Neural crest cell (in vitro differentiated cells): ENCODE measurements around the gene RNU5B-1. TPM values are rescaled to one million over a fixed set of nuclear protein-coding genes. Genes with fewer than 3 reads are reported as not detected.

Experiments
- DNase-seq: peaks from one replicate; pipeline ENCODE4 v3.0.0; 2021; ENCODE audit warnings: low read depth, mixed read lengths, low spot score
- H3K27ac Mint-ChIP-seq: one replicate; pipeline ENCODE4 v1.8.0; 2021; ENCODE audit warnings: mild to moderate bottlenecking, mixed read lengths; ENCODE audit not compliant: unreplicated experiment
- H3K27me3 Mint-ChIP-seq: 2 replicates; pipeline ENCODE4 v1.8.0; 2021; ENCODE audit warnings: low read depth, mild to moderate bottlenecking, mixed read lengths
- H3K36me3 Mint-ChIP-seq: 2 replicates; pipeline ENCODE4 v1.8.0; 2021; ENCODE audit warnings: low read depth, mild to moderate bottlenecking, mixed read lengths
- H3K4me1 Mint-ChIP-seq: 2 replicates; pipeline ENCODE4 v1.8.0; 2021; ENCODE audit warnings: mixed read lengths
- H3K4me3 Mint-ChIP-seq: one replicate; pipeline ENCODE4 v1.8.0; 2021; ENCODE audit warnings: mild to moderate bottlenecking, mixed read lengths
- H3K9me3 Mint-ChIP-seq: 2 replicates; pipeline ENCODE4 v1.8.0; 2021; ENCODE audit warnings: mixed read lengths
- total RNA-seq: library from RNA; stranded (reverse); gene quantifications from 2 replicates; pipeline ENCODE4 v1.2.1, GENCODE V29; 2021
- TF ChIP-seq, protein P1 (sequence below): fragments of 200-600 bp; sonication (generic); conservative IDR thresholded peaks from 2 replicates; pipeline ENCODE4 v1.5.0; 2021; ENCODE audit warnings: antibody characterized with exemption, mild to moderate bottlenecking

Gene RNU5B-1
- total RNA-seq, 1 donor from 2014 or later = 17.2 TPM

GRCh38 chr15:65260968-65261367 is 43.5 kb upstream of the RNU5B-1 start:
- Mint-ChIP-seq H3K4me1 (peaks cover 2% of the 10 kb centered on the region), H3K4me3 (no peak overlapping the region), H3K27ac (peak overlapping the region; percentile 14), H3K9me3 (no peaks in the 10 kb centered on the region), H3K27me3 (no peaks in the 10 kb centered on the region), H3K36me3 (peaks cover 12% of the 10 kb centered on the region)
- DNase-seq = no peak
- TF ChIP-seq, protein P1, sequence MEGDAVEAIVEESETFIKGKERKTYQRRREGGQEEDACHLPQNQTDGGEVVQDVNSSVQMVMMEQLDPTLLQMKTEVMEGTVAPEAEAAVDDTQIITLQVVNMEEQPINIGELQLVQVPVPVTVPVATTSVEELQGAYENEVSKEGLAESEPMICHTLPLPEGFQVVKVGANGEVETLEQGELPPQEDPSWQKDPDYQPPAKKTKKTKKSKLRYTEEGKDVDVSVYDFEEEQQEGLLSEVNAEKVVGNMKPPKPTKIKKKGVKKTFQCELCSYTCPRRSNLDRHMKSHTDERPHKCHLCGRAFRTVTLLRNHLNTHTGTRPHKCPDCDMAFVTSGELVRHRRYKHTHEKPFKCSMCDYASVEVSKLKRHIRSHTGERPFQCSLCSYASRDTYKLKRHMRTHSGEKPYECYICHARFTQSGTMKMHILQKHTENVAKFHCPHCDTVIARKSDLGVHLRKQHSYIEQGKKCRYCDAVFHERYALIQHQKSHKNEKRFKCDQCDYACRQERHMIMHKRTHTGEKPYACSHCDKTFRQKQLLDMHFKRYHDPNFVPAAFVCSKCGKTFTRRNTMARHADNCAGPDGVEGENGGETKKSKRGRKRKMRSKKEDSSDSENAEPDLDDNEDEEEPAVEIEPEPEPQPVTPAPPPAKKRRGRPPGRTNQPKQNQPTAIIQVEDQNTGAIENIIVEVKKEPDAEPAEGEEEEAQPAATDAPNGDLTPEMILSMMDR = no peak

GRCh38 chr15:65263313-65263712 is 41.2 kb upstream of the RNU5B-1 start:
- Mint-ChIP-seq H3K36me3 (peaks cover 10% of the 10 kb centered on the region), H3K4me1 (no peaks in the 10 kb centered on the region), H3K9me3 (no peaks in the 10 kb centered on the region), H3K27me3 (no peaks in the 10 kb centered on the region), H3K27ac (no peak overlapping the region), H3K4me3 (no peak overlapping the region)
- TF ChIP-seq, protein P1 = no peak
- no peak for DNase-seq

GRCh38 chr15:65264863-65265430 is 39.5 kb upstream of the RNU5B-1 start:
- Mint-ChIP-seq H3K4me1 (no peaks in the 10 kb centered on the region), H3K27ac (no peak overlapping the region), H3K4me3 (no peak overlapping the region), H3K36me3 (peaks cover 10% of the 10 kb centered on the region), H3K27me3 (no peaks in the 10 kb centered on the region), H3K9me3 (no peaks in the 10 kb centered on the region)
- DNase-seq = no peak
- TF ChIP-seq, protein P1 = no peak

DNA sequence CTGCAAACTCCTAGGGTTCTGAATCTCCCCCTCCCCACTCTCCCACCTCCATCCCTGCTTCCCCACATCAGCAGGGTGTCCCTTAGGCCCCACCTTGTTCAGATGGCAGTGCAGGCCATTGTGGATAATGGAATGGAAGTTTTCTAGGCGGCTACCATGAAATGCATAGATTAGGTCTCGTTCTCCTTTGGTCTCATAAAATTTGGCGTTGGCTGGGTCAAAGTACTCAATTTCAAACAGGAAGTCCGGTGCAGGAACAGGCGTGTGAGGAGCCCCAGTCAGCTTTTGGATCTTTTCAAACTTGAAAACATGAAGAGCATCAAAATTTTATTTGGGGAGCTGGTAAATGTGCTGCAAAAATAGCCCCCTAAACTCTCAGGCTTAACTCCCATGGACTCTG is 38.0 kb upstream of the RNU5B-1 start:
- peaks cover 2% of the 10 kb centered on the region for H3K36me3 Mint-ChIP-seq
- H3K27me3 Mint-ChIP-seq = no peaks in the 10 kb centered on the region
- H3K9me3 Mint-ChIP-seq = no peaks in the 10 kb centered on the region
- H3K4me3 Mint-ChIP-seq = no peak overlapping the region
- DNase-seq = no peak
- no peaks in the 10 kb centered on the region for H3K4me1 Mint-ChIP-seq
- H3K27ac Mint-ChIP-seq = no peak overlapping the region
- TF ChIP-seq, protein P1 = no peak

DNA sequence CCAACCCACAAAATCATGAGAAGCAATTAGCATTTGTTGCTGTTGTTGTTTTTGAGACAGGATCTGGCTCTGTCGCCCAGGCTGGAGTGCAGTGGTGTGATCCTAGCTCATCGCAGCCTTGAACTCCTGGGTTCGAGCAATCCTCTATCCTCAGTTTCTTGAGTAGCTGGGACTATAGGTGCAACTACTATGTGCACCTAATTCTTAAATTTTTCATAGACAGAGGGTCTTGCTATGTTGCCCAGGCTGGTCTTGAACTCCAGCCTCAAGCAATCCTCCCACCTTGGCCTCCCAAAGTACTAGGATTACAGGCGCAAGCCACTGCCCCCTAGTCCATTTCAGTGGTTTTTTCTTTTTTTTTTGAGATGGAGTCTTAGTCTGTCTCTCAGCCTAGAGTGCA is 36.1 kb upstream of the RNU5B-1 start:
- no peak for DNase-seq
- TF ChIP-seq, protein P1 = no peak
- H3K36me3 Mint-ChIP-seq = peaks cover 2% of the 10 kb centered on the region
- H3K4me1 Mint-ChIP-seq = no peaks in the 10 kb centered on the region
- H3K27ac Mint-ChIP-seq = no peak overlapping the region
- no peak overlapping the region for H3K4me3 Mint-ChIP-seq
- no peaks in the 10 kb centered on the region for H3K27me3 Mint-ChIP-seq
- no peaks in the 10 kb centered on the region for H3K9me3 Mint-ChIP-seq
